ENCODE data around the gene USP27X. TPM values are rescaled to one million over a fixed set of nuclear protein-coding genes. Genes with fewer than 3 reads are reported as not detected.

The USP27X gene
- 6.5 TPM for total RNA-seq

GRCh38 chrX:49878834-49879655 is at the start of gene USP27X:
TSS of gene USP27X (plus strand) at chrX:49879484. CDS start at chrX:49880308, 824 bp downstream.

GRCh38 chrX:49922291-49923241 is 43.3 kb downstream of the USP27X start, which contains the start of gene CLCN5:
TSS of gene CLCN5 (plus strand) at chrX:49922596. CDS start at chrX:49925299, 2,703 bp downstream.

Other genes with a start within 250 kb of the USP27X start
- not detected for gene PAGE1, start 183.5 kb upstream of the USP27X start, total RNA-seq
- gene PAGE4, start 50.2 kb upstream of the USP27X start, total RNA-seq, result not detected
- 20.7 TPM for gene CLCN5, start 43.1 kb downstream of the USP27X start, total RNA-seq